CD4-positive, alpha-beta T cell treated with Interleukin-15 for 1 hour (primary cell): ENCODE data around the gene NUDCD3.
A peak's percentile ranks its signal among the peaks of the same experiment; 100 is the strongest.

Source experiments
- DNase-seq: peaks from one replicate; pipeline ENCODE4 v3.0.0-alpha.2; 2020

Gene NUDCD3

DNA sequence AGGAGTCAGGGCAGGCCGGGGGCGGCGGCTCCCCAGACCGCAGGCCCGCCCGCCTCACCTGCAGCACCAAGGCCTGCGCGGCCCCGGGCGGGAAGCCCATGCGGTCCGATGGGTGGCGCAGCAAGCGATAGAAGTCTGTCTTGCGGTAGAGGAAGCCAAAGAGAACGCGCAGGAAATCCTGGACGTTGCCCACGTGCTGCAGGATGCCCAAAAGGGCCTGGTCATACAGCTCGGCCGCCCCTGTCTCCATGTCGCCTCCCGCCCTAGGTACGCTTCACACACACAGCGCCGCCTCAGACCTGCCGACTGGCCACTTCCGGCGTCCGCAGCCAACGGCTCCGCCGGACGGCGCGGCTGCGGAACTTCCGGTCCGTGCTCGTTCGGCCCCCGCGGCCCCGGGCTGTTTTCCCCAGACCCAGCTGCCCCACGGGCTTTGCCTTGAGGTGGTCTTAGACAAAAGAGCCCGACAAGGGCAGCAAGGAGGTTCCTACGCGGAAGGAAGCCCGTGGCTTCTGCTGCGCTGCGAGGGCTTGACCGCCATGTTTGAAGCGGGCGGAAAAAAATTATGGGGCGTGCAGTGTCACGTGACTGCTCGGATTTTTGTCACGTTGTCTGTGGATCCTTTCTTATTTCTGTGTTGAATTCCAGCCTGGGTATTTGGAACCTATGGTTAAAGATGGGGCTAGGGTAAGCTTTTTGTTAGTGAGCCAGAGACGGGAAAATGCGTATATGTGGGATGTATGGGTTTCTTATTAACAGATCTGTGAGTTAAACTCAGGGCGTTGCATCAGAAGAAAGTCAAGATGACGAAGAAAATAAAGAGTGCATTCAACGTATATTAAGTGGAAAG, at the start of gene NUDCD3:
NUDCD3 (minus strand) TSS at position 308 of the 850 bp plus-strand sequence; CDS start at position 250, 58 bp downstream.
- DNase-seq, result peak; percentile 81

DNA sequence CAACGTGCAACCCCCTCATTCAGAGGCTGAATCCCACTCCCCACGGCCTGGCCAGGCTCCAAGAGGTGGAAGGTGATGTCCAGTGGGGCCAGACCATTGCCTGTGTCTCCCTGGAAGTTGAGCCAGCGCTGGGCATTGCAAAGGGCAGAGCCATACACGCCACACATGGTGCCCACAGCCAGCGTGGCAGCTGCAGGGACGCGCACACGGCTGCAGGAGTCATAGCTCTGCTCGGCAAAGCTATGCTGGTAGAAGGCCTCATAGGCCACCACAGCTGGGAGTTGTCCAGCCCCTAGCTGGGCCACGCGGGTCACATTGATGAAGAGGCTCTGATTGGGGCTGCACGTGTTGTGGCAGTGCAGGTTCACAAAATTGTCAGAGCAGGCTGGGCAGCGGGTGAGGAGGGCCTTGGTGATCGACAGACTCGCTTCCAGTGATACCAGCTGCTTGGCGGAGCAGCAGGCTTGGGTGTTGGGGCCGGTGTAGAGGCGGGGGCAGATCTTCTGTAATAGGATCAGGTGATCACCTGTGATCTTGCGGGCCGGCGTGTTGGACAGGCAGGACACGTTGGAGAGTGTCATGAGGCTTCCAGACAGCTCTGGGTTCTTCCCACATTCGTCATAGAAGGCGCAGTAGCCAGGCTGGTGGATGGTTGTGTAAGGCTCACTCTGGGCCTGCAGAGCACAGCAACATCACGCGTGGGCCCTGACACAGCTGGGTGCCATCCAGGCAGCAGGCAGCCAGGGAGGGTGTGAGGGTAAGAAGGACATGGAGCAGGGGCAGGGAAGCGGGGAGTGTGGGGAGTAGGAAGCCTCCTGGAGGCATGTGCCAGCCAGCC, 49.4 kb upstream of the NUDCD3 start:
- no peak for DNase-seq

DNA sequence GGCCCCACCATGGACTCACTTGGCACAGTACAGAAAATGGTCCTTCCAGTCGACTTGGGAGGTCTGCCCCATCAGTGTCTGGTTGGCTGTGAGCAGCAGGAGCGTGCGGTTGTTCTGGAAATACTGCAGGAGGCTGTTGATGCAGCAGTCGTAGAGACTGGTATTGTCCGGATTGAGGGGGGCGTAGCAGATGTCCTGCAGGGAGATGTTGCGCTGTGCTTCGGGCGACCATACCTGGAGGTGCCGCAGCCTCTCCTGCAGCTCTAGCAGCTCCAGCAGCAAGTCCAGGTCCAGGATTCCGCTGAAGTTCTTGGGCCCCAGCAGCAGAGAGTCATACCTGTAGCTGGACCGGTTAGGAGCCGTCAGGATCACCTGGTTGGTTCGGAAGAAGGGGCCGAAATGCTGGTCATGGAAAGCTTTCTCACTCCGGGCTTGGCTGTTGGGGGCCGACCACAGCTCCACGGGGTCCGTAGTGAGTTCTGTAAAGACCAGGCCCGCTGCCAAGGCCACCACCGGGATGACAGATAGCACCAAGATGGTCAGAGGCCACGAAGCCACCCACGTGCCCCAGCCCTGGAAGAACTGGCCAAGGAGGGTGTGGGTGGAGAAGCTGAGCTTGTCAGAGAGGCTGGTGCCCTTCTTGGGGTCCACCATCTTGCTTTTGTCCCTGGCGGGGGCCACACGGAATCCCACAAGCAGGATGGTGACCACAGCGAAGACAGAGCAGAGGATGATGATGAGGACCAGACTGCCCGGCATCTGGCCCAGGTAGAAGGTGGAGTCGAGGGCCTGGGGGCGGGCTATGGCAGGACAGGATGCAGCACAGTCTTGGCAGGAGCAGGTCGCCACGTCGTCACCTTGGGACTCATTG, 48.6 kb upstream of the NUDCD3 start:
- no peak for DNase-seq

DNA sequence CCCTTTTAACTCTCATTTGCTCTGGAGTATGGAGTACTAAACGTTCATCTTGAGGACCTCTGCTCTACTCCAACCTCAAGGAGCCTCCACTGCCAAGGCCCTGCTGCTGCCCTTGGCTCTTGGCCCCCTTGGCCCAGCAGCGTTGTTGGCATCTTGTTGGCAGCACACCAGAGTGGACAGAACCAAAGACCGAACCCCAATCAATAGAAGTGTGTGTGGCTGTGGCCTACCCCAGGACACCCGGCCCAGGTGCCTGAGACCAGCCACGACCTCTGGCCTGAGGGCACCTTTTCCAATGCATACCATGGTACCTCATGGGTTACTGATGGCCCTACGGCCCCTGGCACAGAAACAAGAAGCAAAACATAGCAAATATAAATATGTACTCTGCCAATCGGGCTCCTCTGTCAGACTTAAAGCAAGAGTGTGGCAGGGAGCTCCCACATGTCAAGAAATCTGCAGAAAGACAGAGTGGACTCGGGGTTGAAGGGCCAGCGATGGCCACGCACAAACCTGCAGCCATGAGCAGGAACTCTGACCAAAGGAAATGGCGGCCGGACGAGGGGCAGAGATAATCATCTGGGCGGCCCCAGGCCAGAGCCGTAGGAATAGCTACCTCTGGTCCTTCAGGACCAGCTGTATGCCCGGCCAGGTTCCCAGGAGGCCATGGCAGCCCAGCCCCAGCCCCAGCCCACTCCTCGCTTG, 47.8 kb upstream of the NUDCD3 start:
- DNase-seq, result no peak

DNA sequence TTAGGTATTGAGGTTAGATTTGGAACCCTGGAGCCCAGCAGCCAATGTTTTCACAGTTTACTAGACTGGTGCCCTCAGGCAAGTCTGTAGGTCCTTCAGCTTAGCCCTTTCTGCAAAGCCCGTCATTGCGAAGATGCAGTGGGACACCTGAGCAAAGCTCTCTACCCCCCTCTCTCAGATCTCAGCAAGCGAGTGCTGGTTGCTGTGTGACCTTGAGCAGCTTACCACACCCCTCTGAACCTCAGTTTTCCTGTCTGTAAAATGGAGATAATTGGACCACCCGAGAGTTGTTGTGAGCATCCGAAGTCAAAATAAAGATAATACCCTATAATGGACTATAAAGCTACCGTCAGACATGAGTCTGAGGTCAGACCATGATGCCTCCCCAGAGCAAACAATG, 47.0 kb upstream of the NUDCD3 start:
- DNase-seq, result no peak

DNA sequence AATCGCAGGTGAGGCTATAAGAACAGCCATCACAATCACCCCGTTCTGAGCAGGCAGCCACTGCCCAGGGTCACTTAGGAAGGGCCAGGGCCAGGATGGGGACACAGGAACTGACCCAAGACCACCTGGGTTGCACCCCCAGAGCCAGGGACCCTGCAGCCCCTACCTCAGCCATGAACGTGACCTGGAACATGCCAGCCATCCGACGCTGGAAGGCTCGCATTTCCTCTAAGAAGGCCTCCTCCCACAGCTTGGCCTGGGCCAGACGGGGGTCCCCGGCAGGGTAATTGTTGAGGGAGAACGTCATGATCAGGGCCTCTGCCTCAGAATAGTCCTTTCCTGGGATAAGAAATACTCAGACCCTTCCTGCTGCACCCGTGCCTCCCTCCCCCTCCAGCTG, 45.6 kb upstream of the NUDCD3 start:
- DNase-seq, result no peak

DNA sequence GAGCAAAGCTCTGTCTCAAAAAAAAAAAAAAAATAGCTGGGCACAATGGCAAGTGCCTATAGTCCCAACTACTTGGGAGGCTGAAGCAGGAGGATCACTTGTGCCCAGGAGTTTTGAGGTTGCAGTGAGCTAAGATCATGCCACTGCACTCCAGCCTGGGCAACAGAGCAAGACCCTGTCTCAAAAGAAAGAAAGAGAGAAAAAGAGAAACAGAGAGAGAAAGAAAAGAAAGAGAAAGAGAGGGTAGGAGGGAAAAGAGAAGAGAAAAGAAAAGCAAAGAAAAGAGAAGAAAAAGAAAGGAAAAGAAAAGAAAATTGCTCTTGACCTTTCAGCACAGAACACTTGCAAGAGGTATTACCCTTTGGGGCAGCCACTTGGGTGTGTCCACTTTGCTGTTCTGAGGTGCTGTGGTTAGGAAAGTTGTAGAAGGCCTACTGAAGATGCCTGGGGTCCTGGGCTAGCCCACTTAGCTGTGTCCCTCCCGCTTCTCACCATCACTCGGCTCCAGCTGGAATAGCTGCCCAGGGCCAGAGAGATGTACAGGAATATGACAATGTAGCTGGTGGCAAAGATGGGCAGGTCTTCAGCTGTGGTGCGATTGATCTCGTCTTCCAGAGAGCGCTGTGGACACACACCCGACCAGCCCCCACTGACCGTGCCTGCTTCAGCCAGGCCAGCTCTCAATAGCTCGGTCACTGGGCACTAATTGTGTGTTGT, 45.0 kb upstream of the NUDCD3 start:
- DNase-seq, result no peak

DNA sequence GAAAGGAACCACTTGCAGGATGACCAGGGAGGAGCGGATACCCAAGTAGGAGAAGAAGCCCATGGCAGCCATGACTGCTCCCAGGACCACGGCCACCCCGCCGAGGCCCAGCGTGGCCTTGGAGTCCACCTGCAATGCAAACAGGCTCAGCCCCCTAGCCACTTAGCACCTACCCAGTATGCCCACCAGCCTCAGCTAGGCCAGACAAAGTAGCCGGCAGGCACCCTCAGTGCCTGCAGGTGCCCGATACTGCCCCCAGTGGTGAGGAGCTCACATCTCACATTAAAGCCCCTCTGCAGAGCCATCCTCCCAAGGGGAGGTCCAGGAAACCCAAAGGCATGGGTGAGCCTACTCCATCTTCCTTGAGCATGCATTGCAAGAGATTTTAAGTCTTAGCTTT, 44.0 kb upstream of the NUDCD3 start:
- DNase-seq, result peak; percentile 33

DNA sequence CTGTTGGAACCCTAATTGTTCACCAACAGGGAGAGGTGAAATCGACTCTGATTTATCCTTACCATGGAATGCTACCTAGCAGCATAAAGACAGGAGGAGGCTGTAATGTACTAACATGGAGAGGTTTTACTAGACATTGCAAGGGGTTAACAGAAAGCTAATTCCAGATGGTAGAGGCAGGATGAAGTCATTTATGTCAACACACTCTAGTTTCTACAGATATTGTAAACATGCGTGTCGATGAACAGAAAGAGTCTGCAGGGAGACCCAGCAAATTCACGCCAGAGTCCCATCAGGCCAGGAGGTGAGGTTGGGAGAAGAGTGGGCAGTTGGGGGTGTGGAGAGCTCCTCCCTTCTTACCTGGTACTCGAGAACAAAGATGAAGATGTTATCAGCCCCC, 43.6 kb upstream of the NUDCD3 start:
- DNase-seq, result no peak

DNA sequence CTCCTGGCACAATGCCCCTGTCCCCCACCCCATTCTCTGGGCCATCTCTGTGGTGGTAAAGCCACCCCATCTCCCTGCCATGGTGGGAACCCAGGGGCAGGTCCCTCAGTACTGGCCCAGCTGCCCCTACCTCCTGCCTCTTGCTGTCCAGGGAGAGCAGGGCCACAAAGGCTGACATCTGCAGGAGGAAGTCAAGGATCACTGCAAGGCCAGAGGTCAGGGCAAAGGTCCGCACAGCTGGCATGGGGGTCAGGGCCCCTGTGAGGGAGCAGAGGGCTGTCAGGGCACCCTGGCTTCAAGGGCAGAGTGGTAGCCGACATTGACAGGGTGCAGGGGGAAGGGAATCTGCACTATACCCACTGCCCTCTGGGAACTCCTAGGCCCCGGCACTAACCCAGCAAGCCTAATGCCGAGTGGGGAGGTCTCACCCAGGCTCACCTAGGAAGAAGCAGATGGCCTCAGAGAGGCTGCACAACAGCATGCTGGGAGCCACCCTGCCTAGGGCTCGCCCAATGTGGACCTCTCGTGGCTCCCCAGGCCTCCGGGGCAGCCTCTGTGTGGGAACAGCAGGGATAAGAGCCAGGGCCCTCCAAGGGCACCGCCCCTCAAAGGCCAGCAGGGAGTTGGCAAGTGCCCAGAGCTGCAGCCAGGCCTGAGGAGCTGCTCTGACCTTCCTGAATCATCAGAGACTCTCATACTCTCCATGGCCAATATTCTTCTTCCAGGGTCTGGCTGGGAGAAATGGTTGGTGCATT, 43.0 kb upstream of the NUDCD3 start:
- DNase-seq, result no peak

DNA sequence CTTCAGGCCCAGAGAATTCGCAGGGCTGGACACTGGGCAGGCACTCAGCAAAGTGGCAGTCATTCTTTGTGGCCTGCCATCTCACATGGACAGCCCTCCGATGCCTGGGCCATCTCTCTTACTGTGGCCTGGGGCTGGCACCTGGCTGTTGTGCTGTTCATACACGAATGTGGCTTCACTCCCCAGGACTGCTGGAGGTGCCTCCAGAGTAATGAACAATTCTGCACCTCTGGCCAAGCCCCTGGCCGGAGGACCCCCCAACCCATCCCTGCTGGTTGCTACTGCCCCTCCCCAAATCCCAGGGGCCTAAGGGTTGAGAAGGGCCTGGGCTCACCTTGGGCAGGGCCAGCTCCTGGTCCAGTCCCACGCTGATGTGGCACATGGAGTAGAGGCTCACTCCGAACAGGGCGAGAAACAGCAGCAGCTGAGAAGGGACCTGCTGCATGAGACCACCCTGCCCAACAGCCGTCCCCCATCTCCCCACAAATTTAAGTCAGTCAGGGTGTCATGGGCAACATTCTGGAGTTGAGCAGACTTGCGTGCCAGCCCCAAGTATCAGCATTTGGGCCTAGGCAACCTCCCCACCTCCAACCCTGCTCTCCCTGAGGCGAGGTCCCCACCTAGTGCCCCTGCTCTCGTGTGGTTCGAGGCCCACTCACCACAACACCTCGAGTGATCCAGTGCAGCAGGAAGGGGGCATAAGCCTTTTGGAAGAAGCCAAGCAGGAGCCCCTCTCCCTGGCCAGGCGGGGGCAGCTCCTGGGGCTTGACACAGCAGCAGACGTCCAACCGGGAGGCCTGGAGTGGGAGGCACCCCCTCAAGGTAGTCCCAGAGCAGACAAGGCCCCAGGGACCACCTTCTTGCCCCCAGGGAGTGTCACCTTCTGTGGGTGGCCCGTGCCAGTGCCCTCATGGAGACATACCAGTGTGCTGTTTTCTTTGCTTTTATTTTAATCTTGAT, 41.2 kb upstream of the NUDCD3 start:
- DNase-seq, result no peak

DNA sequence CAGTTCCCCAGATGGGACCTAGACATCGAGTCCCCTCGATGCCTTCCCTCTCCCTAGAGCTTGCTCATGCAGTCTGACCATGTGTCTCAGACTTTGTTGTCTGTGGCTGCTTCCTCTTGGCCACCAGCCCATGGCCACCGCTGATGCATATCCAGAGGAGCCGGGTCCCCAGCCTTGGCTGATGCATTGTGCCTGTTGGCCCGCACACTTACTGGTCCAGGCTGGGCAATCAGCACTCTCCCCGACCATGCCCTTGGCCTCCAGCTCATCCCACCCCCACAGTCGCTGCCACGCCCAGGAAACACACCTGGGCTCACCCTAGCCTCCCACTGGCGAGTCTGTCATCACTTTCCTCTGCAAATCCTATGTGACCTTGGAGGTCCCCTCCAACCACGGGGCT, 40.5 kb upstream of the NUDCD3 start:
- no peak for DNase-seq

DNA sequence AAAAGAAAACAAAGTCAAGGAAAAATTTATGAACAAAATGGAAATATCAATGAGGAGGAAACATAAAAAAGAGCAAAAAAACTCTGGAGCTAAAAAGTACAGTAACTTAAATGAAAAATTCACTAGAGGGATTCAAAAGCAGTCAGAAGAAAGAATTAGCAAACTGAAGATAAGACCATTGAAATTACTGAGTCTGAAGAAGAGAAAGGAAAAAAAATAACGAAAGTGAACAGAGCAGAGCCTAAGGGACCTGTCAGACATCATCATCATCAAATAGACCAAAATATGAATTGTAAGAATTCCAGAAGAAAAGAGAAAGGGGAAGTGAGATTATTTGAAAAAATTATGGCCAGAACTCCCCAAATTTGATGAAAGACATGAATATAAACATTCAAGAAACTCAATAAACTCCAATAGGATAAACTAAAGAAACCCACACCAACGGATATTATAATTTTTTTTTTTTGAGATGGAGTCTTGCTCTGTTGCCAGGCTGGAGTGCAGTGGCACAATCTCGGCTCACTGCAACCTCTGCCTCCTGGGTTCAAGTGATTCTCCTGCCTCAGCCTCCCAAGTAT, 34.4 kb upstream of the NUDCD3 start:
- no peak for DNase-seq

DNA sequence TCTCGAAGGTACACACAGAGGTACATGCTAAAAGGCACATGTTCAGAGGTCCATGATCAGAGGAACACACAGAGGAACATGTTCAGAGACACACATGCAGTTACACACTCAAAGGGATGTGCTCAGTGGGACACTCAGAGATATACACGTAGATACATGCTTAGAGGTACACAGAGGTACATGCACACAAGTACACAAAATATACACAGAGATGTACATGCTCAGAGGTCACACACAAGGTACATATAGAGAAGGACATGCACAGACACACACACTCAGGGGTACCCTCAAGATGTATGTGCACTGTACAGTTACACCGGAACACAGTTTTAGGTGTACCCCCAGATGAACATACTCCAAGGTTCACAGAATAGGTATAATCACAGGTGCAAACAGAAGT, 31.9 kb upstream of the NUDCD3 start:
- DNase-seq, result no peak

DNA sequence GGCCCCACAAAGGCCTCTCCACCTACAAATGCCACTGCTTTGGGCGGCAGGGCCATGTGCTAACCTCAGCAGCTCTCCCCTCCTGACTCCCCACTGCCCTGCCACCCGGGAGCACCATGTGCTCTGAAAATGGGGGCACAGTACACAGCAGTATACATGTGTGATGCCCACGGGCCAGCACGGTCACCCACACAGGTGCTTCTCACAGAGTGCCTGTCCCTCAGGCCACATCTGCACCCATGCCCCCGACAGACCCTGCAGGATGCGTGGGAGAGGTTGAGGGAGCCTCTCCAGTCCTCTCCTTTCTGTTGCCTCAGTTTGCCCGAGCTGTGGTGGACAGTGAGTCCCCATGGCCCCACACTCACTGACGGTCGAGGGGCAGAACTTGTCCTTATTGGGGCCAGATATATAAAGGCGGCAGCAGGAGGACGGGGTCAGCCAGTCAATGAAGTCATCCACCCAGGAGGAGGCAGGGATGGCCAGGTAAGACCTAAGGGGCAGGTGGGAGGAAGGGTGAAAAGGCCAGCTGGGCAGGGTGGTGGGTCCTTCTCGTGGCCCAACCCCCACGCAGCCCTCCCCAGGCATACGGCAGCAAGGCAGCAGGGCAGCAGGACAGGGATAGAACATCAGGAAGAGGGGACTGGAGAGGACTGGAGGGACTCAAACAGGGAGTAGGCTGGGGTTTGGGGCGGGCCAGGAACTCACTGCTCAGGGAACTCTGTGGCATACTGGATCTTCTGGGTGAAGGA, 31.1 kb upstream of the NUDCD3 start:
- no peak for DNase-seq

DNA sequence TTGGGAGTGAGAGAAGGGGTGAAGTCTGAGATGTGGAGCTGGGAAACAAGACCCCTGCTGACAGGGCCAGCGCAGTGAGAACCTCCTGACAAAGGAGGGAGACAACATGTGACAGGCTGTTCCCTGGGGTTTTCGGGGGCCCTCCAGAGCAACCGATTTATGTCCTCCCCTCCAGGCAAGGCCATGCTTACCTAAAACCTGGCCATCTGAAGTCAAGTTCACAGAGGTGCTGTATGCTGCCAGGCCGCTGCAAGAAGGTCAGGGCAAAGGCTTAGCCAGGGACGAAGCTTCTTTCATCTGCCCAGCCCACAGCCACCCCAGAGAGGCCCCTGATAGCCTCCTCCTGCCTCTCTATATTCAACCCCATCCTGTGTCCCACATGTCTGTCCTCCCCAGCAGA, 30.1 kb upstream of the NUDCD3 start:
- DNase-seq, result no peak

DNA sequence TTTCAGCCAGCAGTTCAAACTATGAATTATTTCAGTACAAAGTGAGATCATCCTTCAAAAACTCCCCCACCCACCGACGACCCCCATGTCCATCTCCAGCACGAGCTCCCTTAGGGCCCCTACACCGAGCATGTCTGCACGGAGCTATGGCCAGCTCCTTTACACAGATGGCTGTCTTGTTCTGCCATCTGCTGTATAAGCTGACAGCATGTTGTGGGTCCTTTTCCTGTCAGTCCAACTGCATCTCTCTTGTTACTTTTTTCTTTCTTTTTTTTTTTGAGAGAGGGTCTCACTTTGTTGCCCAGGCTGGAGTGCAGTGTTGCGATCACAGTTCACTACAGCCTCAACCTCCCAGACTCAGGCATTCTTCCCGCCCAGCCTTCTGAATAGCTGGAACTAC, 29.1 kb upstream of the NUDCD3 start:
- DNase-seq, result no peak

DNA sequence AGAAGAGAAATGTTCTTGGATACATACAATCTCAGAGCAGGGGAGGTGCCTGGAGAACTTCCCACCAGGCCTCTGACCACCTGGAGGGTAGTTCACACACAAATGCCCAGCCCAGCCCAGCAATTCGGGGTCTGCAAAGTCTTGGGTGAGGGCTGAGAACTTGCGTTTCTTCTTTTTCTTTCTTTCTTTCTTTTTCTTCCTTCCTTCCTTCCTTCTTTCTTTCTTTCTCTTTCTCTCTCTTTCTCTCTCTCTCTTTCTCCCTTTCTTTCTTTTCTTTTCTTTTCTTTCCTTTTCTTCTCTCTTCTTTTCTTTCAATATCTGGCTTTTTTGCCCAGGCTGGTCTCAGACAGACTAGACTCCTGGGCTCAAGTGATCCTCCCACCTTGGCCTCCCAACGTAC, 28.3 kb upstream of the NUDCD3 start:
- no peak for DNase-seq

DNA sequence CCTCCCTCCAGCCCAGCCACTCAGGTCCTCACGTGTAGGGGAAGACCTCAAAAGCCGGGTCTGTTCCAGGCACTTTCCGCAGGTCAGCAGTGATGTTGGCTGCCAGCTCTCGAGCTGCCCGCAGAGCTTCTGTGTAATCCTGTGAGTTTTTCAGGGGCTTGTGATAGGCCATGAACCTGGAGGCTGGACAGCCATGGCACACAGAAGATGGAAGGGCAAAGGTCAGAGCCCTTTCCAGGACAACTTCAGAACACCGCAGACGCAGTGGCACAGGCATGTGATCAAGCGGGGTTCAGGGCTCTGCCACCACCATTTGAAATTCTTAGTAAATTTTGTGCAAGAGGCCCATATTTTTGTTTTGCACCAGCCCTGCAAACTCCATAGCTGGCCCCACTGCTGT, 26.7 kb upstream of the NUDCD3 start:
- no peak for DNase-seq
